Activated CD4-positive, alpha-beta T cell treated with anti-CD3 and anti-CD28 coated beads for 4 hours (primary cell): ENCODE measurements around the gene RHBDL3.
"Not testable (repeated sequence)": the region's sequence is repeated elsewhere in the genome, so short reads cannot be mapped to it uniquely, and the experiment has no call there.

Source experiments
- DNase-seq, 2 donors: peaks; one replicate each; pipeline ENCODE4 v3.0.0-alpha.2; 2020

Gene RHBDL3

DNA sequence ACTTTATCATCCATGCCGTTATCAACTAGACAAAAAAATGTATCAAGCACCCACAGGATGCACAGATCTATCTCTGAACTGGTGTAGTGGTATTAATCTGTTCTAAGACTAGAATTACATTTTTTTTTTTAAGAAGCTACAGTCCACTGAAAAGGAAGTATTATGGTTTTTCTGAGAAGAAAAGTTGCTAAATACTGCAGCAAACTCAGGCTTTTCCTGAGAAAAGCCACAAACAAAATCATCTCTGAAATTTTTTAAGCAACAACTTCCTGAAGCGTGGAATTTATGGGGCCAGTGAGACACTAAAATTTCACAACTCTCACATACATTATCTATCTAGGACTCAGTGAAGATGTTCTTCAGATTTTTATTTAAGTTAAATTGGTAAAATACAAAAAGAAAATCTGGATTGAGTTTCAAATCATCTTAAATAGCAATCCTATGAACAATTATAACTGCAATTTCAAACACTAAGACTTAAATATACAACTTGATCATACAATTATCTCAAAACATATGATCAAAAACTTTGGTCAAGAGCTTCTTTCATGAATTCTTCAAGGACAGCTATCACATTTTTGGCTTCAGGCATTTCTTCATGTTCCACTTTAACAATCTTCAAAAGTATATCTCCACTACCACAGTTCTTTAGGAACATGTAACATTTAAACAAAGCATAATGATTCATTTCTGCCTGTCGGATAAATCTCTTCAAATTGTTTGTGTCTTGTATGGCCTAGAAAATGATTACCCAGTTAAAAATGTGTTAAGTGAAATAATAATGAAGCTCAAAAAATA, 65.8 kb downstream of the RHBDL3 start:
- DNase-seq, result no peak

DNA sequence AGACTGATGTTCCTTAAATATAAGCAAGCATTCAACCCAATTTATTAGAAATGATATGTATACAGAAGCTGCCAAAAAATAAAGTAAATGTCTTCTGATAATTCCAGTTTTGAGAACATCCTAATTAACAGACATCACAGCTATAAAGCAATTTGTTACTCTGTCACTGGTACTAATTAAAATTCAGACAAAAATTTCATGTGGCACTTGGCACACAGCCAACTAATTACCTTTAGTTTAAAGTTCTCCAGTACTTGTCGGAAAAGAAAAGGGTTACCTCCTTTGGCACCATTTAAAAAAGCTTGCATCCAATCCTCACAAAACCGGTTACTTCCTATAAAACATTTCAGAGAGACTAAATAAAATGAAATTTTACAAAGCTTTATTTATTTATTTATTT, 67.6 kb downstream of the RHBDL3 start:
- no peak for DNase-seq

DNA sequence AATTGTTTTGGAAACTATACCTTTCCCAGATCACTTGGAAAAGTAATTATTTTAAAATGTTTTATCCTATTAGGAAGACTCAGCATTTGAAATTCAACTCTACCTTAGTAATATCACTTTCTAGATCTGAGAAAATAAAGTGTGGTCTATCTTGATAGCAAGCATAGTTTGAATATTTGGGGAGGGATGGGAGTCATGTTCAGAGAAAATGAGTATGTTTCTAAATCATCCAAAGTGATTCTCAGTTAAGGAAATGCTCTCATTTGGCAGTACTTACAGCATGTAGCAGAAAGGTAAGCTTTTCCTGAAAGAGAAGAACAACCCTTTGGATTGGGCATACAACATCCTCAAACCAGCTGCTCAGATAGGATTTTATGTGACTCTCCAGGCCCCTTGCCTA, 69.4 kb downstream of the RHBDL3 start:
- DNase-seq, result no peak

DNA sequence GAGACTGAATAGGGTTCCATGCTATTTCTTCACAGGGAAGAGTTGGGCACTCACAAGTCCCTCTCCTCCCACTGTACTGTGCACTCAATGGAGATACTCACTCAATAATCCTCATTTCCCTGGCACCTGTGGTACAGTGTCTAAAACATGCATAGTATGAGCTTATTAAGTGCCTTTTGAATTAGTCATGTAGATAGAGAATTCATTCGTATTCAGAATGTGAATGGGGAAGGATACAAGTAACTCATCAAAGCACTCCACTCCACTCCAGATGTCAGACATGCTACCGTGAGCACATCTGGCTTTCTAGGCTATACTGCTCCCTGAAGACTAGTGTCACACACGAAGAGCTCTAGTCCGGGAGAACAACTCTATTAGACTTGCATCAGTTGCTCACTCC, 70.1 kb downstream of the RHBDL3 start:
- no peak for DNase-seq

DNA sequence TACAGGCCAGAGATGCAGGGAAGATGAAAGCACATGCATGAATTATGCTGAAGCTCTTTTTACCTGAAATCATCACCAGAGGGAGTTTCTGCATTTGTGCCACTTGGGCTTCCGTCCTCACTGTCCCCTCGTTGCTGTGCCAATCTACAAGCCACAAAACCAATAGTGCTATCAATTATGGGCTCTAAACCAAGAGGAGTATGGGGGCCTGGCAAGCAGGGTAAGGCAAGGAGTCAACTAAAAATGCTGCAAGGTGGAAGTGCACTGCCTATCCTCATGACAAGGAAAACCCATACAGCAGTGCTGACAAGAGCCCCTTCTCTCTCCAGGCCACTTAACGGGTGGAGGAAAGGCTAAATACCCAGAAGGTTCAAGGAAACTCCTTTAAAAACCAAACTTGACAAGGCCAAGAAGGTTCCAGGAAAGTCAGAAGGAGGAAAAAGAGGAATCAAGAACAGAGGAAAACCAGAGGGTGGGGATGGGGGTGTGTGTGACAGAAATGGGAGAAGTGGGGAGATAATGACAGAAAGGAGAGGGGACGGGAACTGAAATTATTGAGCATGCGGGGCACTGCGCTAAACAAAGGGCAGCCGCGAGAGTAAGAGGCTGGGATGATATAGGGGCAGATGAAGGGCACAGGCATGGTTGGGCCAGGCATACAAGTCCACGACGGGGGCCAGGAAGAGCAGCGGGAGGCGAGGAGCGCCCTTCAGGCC, 75.7 kb downstream of the RHBDL3 start:
- peak; percentile 39 to 42 for DNase-seq

DNA sequence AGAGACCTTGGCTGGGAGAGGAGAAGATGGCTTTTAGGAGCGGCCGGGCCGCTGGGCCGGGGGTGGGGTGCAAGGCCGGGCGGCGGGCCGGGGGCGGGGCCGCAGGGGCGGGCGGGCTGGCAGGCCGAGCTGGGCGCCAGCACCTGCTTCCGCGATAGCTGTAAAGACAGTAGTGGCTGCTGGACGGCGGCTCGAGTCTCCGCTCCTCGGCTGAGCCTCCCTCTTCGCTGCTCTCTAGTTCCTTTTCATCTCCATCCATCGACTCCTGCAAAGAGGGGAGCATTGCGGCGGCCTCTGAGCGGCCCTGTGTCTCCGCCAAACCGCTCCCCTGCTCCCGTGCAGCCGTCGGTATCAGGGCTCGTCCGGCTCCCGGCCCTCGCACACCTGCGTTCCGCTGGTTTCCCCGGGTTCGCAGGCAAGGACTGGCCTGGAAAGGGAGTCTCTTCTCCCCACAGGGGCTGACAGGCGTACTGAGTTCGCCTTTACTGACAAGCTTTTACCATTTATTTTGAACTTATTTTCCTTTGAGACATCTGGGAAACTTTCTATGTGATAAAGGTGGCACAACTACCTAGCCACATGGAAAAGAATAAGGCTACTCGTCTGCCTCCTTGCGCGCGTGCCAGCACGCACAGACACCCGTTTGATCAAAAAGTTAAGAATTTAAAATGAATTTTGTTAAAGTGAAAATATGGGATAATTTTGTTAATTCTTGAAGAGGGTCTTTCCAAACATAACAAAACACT, 76.4 kb downstream of the RHBDL3 start, which contains the start of gene C17orf75:
Gene C17orf75 (minus strand): TSS at position 317 of the 746 bp plus-strand sequence. CDS start 34 bp downstream, at position 283.
- peak; percentile 76 to 77 for DNase-seq

DNA sequence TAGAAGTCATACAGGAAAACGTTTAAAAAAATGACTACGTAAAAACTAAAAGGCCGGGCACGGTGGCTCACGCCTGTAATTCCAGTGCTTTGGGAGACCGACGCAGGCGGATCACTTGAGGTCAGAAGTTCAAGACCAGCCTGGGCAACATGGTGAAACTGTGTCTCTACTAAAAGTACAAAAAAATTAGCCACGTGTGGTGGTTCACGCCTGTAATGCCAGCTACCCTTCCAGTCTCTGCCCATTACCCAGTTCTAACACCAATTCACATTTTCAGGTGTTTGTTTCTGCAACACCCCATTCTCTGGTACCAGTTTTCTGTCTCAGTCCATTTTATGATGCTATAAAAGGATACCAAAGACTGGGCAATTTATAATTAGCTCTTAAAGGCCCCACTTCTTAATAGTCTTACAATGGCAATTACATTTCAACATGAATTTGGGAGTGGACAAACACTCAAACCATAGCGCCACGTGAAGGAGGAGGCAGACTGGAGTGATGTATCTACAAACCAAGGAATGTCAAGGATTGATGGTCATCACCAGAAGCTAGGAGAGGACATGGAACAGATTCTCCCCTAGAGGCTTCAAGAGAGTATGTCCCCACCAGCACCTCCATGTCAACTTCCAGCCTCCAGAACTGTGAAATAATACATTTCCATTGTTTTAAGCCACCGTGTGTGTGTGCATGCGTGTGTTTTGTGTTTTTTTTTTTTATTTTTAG, 77.1 kb downstream of the RHBDL3 start:
- no peak for DNase-seq

DNA sequence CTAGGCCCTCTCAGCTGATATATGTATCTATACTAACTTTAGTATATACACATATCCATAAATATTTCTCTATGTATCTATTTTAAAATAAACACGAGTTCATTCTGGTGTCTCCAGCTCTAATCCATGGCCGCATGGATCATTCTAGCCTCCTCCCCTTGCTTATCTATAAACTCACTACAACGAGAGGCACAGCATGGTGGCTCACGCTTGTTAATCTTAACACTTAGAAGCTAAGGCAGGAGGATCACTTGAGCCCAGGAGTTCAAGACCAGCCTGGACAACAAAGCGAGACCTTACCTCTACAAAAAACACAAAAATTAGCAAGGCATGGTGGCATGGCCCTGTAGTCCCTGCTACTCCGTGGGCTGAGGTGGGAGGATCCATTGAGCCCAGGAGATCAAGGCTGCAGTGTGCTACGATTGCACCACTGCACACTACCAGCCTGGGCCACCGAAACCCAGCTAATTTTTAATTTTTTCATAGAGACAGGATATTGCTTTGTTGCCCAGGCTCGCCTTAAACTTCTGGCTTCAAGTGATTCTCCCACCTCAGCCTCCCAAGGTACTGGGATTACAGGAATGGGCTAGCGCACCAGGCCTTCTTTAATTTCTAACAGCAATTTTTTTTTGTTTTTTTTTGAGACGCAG, 80.4 kb downstream of the RHBDL3 start:
- no peak for DNase-seq

DNA sequence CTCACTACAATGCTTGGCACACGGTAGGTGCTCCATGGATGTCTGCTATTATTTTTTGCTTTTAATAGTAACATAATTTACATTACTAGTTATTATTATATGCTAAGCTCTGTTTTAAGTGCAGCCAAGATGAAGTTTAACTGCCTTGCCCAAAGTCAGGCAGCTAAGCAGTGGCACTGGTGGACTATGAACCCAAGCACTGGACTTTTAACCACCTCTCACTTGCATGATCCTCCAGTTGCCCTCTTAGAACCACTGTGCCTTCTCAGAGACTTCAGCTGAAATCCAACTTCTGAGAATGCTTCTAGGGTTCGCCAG, 82.8 kb downstream of the RHBDL3 start:
- DNase-seq, result no peak

DNA sequence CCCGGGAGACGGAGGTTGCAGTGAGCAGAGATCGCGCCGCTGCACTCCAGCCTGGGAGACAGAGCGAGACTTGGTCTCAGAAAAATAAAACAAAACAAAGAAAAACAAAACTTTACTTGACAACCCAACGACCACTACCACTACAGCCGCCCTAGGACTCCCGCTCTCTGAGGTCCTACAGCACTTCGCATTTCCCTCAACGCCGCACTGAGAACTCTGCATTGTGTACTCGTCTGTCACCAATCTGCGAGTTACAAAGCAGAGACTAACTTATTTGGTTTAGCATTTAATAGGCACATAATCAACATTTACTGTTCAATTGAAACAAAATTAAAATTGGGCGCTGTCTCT, 83.8 kb downstream of the RHBDL3 start:
- DNase-seq, result peak; percentile 7 to 13

DNA sequence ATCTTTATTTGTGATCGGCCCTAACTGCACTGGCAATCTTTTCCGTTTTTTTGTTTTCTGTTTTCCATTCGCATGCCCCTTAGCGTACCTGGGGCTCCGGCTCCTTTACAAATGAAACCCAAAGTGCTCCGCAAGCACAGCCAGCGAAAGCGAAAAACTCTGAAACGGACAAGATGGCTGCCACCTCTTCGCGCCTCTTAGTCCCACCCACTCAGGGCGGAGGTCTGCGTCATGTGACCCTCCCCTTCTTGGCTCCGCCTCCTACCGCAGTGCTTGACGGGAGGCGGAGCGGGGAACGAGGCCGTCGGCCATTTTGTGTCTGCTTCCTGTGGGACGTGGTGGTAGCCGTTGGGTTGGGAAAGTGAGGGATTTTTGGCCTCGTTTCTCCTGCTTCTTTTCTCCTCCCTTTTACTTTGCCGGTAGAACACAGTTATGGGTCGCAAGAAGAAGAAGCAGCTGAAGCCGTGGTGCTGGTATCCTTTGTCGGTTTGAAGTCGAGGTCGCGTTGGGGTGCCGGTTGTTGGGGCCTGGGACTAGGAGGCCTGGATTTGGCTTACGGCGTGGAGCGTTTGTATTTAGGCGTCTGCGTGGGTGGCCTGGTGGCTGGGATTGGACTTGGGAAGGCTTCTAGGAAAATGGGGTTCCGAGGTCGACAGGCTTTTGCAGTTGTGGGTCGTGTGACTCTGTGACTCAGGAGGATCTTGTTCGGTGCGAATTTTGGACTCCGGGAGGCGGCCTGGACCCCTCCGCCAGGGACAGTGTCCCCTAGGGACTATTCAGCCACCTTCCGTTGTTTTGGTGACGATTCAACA, 84.4 kb downstream of the RHBDL3 start, which contains the start of gene ZNF207:
Gene ZNF207 (plus strand): TSS at position 304 of the 812 bp plus-strand sequence. CDS start 129 bp downstream, at position 433.
- peak; percentile 94 for DNase-seq

DNA sequence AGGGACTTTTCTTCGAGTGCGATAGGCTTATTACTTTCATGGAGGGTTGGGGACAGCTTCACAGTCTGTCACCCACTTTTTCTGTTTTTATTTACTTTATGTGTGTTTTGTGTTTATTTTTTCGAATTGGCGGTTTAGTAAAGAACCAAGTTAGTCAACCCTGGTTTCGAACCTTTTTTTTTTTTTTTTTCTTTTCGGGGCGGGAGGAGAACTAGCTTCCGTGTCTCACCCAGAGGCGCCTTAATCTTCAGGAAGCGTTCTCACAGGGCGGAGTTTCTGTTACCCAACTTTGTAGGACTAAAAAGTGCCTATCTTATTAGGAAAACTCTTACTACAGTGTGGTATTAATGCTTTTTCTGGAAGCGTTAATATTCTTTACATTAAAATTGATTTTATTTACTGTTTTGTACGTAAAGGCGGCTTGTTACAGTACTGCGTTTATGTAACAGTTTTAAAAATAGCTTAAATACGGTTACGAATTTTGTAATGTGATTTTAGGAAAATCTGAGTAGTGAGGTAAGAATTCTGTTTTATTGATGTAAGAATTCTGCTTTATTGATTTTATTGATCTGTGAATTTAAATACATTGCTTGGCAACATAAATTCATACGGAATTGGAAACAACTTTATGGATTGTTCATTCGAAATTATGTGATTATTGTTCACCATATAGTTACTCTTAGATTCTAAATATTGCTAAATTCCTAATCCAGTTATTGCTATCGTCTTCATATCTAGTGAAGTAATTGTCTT, 85.2 kb downstream of the RHBDL3 start:
- DNase-seq, result peak; percentile 23 to 29

DNA sequence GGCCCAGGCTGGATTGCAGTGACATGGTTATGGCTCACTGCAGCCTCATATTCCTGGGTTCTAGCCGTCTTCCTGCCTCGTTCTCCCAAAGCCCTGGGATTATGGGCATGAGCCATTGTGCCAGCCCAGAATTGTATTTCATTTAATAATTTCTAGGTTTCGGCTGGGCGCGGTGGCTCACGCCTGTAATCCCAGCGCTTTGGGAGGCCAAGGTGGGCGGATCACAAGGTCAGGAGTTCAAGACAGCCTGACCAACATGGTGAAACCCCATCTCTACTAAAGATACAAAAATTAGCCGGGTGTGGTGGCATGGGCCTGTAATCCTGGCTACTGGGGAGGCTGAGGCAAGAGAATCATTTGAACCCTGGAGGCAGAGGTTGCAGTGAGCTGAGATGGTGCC, 87.1 kb downstream of the RHBDL3 start:
- not testable (repeated sequence) for DNase-seq

DNA sequence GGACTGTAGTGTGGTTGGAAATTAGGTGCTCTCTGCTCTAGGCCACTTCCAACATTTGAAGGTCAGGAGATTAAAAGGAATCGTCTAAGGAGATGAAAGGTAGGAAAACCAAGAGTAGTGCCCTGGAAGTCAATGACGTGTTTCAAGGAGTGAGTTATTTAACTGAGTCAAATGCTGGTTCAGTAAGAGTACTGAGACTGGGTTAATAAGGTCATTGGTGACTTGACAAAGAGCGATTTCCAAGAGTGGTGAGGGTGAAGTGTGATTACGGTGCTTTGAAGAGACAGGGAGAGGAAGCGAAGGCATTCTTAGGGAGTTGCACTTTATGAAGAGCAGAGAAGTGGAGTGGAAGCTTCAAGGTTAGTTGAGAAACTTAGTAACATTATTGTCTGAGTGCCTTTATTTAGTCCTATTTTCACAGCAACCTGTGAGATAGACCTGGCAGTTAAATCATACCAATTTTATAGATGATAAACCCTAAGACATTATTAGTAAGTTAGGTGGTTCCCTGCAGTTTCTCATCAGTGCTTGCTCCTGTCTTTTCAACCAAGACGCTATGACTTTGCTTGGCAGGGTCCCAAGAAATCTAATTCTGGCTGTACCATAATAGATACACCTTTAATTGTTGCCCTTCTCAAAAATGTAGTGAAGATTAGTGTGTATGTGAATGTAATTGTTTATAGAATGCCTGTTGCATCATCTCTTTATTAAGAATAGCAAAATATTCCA, 90.2 kb downstream of the RHBDL3 start:
- no peak for DNase-seq

DNA sequence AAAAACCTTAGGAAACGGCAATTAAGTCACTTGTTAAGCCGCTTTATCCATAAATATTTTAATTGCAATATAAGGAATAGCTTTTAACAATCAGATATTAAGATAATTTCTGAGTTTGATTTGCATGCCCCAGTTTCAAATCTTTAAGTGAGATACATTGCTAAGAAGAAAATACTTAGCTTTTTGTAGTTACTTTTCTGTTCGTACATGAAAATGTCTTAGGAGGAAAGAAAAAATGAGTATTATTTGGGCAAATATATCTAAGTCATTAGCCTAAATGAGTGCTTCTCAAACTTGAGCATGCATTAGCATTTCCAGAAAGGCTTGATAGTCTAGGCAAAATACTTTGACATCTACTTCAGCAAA, 90.7 kb downstream of the RHBDL3 start:
- DNase-seq, result no peak

DNA sequence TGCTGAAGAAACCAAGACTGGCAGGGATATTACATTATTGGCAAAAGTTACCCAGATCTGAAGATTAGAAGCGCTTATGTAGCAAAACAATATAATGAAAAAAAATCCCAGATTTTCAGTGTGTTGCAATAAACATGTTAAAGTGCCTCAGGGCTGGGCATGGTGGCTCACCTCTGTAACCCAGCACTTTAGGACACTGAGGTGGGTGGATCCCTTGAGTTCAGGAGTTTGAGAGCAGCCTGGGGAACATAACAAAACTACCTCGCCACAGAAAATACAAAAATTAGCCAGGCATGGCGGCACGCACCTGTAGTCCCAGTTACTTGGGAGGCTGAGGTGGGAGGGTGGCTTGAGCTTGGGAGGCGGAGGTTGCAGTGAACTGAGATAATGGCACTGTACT, 91.1 kb downstream of the RHBDL3 start:
- no peak for DNase-seq

DNA sequence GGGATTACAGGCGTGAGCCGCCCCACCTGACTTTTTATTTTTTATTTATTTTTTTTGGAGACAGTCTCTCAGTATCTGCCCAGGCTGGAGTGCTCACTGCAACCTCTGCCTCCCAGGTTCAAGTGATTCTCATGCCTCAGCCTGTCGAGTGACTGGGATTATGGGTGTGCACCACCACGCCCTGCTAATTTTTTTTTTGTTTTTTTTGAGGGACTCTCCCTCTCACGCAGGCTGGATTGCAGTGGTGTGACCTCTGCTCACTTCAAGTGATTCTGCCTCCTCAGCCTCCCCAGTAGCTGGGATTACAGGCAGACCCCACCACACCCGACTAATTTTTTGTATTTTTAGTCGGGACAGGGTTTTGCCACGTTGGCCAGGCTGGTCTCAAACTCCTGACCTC, 92.0 kb downstream of the RHBDL3 start:
- no peak for DNase-seq

DNA sequence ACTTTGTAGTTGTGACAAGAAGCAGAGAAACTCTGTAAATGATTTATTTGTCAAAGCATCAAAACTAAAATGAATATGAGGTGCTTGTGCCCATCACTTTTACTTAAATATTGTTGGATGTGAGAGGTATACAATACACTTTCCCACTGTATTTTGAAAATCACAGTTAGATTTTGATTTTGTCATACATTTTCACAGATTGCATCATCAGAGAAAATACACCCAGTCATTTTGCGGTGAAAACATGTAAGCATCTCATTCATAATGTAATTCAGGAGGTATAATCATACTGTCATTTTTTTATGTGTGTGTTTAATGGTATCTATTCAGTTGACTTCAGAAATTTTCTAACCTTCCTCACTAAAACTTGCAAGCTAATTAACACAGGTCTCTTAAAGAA, 95.6 kb downstream of the RHBDL3 start:
- DNase-seq, result no peak

DNA sequence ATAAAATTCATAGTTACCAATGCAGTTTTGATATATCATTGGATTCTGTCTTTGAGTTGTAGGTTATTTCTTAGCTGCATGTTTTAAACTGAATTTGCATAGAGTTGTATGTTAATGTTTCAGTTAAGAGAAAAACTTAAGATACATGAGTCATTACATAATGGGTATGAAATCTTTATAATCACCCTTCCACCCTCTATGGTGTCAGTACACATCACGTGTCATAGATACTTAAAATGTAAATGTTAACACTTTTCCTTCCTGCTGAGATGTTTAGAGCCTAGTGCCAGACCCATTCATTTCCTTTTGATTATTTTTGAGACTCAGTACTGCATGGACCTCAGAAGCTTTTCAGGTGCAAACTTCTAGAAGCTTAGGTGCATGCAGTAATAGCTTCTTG, 104.8 kb downstream of the RHBDL3 start:
- DNase-seq, result no peak
